Mammary epithelial cell (primary cell): Measurements from ENCODE around the gene OR5K2.

ENCODE experiments used
- CTCF ChIP-seq, 2 donors: IDR thresholded peaks in 1 of 2; conservative IDR thresholded peaks in 1 of 2; 2 replicates each; pipeline ENCODE4 v1.5.1; 2011 to 2012; ENCODE audit warnings: inconsistent platforms in 2 of 2, low read length in 2 of 2, mild to moderate bottlenecking in 2 of 2, control low read depth in 1 of 2, low read depth in 1 of 2; ENCODE audit not compliant: insufficient read depth in 1 of 2; ENCODE audit errors: extremely low read depth in 1 of 2
- EZH2 ChIP-seq: IDR thresholded peaks from 2 replicates; pipeline ENCODE4 v1.6.1; 2012; ENCODE audit warnings: low read length, inconsistent platforms, borderline replicate concordance

- no peak for TF ChIP-seq CTCF (conservative IDR thresholded peaks at IDR 0.05 in 1 of 2, IDR thresholded peaks at IDR 0.05 in 1 of 2; ENCODE audit: extremely low read depth in 1 of 2, insufficient read depth in 1 of 2, low read depth in 1 of 2, low read length in 2 of 2)
- no peak for TF ChIP-seq EZH2
Observed at GRCh38 chr3:98522544-98523281, 25.2 kb downstream of the OR5K2 start, which contains the start of gene CLDND1.
